T-helper 22 cell (primary cell): ENCODE results near the gene CPN1.

Experiments
- DNase-seq: peaks from one replicate; pipeline ENCODE4 v3.0.0-alpha.2; 2020; ENCODE audit warnings: low read depth

The CPN1 gene

GRCh38 chr10:99996671-99997648 is 84.7 kb downstream of the CPN1 start:
- no peak for DNase-seq

- DNase-seq = no peak
Observed at GRCh38 chr10:99995713-99996112, 86.0 kb downstream of the CPN1 start.

DNA sequence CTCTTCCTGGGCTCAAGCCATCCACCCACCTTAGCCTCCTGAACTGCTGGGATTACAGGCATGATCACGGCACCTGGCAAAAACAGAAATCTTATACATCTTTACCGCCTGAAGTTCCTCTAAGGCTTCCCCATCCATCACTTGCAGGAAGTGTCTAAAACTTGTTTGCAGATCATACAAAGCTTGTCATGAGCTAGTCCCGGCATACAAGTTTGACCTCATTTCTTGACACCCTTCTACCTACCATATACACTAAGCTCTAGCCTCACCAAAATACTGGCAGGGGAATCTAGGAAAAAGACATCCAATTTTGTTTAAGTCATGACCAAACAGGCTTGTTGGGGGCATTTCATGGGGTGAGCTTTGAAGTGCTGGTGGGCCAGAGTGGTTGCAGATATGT is 86.4 kb downstream of the CPN1 start:
- no peak for DNase-seq

GRCh38 chr10:99994801-99995200 is 86.9 kb downstream of the CPN1 start:
- no peak for DNase-seq

DNA sequence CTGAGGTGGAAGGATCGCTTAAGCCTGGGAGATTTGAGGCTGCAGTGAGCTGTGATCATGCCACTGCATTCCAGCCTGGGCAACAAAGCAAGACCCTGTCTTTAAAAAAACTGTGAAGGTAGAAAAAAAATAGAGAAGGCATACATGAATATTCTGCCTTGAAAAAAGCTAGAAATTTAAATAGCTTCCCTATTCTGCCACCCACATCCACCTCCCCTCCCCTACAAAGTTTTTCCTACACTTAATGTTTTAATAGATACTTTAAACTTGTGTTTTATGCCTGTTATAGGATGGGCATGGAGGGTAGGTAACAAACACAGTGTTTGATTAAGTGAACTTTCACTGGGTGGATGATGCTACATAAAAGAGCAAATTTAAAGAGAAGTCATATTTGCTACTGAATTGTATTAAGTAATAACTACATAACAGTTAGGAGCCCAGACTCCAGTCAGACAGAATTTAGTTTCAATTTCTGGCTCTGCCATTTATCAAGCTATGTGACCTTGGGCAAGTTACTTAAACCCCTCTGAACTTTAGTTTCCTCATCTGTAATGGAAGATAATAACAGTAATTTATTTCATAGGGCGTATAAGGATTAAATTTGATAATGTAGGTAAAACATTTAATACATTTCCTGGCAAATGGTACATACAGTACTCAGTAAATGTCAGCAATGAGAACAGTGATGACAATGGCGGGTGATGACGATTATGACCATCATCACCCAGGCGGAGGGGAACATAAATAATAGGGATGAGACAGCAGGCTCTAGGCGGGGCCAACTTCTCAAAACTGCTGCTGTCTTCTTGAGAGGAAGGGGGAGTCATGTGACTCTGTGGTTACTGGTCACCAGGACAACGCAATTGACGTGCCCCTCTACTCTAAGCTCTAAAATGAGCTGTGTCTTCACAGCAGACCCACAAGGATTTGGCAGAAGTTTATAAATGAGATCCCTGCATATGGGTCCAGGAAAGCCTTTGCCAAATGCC is 87.7 kb downstream of the CPN1 start:
- DNase-seq = peak; percentile 4
